OCI-M2 (cell line): ENCODE data around the gene CFAP210.

Experiments
- DNase-seq: peaks from one replicate; lab custom pipeline; 2025; ENCODE audit not compliant: unreplicated experiment; lab: John Stamatoyannopoulos, UW

CFAP210 gene

DNA sequence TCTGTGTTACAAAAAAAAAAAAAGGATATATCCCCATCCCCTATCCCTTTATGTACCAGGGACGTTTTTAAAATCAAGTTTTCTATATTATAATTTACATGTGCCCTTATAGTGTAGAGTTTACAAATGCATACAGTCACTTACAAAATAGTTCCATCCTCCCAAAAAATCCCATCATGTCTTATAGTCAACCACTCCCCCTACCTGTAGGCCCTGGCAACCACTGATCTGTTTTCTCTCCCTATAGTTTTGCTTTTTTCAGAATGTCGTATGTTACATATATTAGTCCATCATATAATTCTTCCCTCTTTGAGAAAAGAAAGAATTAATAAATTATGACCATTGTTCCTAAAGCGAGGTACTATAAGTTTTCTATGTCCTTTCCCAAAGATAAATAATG, 17.8 kb downstream of the CFAP210 start:
- no peak for DNase-seq

DNA sequence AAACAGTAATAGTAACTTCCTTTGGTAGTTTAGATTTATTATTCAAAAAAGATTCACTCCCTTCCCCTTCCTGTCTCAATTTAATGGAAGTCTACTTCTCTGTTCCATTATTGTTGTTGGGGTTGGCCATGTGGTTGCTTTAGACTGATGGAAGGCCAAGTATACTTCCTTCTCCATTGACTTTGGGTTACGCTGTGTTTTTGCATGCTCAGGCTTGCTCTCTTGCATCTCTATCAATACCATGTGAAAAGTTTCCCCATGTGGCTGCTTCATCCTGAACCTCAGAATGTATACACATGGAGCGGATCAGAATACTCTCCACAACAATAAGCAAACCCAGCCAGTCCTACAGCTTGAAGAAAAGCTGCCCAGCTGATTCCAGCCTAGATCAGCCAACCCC, 20.3 kb downstream of the CFAP210 start:
- no peak for DNase-seq

DNA sequence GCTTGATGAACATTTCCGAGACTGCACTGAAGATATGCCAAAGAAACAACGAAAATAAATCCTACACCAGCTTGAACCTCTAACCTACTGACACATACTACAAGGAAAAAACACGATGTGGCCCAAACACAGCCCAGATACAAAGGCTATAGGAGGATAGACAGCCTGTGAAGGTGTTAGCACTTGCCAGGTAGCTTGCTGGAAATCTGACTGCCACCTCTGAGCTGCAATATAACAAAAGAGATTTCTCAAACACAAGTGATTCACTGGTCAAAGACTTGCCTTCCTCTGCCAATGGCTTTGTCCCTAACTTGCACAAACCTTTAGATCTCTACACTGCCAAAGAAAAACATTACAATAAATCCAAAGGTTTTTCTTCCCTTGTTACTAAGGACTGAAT, 21.1 kb downstream of the CFAP210 start:
- no peak for DNase-seq

DNA sequence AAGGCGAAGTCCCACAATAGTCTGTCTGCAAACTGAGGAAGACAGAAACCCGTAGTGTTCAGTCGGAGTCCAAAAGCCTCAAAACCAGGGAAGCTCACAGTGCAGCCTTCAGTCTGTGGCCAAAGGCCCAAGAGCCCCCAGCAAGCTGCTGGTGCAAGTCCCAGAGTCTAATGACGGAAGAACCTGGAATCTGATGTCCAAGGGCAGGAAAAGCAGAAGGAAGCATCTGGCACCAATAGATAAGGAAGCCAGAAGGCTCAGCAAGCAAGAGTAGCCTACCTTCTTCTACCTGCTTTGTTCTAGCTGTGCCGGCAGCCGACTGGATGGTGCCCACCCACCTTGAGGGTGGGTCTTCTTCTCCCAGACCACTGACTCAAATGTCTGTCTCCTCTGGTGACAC, 21.8 kb downstream of the CFAP210 start:
- DNase-seq: no peak

DNA sequence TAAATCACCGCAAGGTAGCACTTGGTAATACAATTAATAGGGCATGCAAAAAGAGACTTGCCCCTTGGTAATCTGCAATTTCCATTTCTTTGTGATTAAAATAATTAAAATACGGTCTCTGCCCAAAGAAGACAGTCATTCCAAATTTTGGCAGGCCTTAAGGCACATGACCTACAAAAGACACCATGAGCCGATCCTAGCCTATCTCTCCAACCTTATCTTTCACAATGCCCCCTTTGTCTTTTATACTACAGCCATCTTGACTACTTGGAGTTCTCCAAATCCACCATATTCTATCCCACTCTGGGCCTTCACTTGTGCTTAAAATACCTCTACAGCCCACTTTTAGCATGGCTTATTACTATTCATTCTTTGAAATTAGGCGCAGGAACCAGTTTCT, 23.3 kb downstream of the CFAP210 start:
- DNase-seq: no peak

DNA sequence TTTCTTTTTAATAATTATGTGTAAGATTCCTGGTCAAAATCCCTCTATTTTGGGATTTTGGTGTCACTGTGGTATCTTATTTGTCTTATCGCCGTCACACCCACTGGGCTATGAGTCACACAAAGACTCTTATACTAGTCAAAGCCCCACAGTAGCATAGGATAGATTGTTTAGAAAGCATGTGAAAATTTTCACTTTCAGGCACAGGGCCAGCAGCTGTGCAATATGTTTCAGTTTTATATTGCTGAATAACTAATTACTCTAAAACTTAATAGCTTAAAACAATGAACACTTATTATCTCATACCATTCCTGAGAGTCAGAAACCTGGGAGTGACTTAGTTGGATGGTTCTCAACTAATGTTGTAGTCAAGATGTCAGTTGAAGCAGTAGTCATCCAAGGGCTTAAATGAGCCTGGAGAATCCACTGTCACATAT, 24.0 kb downstream of the CFAP210 start:
- no peak for DNase-seq

DNA sequence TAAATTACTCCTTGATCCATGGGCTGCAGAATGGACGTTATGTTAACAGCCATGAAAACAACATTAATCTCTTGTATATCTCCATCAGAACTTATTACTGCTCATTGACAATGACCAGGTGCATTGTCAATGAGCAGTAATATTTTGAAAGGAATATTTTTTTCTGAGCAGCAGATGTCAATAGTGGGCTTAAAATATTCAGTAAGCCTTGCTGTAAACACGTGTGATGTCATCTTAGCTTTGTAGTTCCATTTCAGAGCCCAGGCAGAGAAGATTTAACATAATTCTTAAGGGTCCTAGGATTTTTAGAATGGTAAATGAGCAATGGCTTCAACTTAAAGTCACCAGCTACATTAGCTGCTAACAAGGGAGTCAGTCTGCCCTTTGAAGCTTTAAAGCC, 26.6 kb downstream of the CFAP210 start:
- DNase-seq: no peak

DNA sequence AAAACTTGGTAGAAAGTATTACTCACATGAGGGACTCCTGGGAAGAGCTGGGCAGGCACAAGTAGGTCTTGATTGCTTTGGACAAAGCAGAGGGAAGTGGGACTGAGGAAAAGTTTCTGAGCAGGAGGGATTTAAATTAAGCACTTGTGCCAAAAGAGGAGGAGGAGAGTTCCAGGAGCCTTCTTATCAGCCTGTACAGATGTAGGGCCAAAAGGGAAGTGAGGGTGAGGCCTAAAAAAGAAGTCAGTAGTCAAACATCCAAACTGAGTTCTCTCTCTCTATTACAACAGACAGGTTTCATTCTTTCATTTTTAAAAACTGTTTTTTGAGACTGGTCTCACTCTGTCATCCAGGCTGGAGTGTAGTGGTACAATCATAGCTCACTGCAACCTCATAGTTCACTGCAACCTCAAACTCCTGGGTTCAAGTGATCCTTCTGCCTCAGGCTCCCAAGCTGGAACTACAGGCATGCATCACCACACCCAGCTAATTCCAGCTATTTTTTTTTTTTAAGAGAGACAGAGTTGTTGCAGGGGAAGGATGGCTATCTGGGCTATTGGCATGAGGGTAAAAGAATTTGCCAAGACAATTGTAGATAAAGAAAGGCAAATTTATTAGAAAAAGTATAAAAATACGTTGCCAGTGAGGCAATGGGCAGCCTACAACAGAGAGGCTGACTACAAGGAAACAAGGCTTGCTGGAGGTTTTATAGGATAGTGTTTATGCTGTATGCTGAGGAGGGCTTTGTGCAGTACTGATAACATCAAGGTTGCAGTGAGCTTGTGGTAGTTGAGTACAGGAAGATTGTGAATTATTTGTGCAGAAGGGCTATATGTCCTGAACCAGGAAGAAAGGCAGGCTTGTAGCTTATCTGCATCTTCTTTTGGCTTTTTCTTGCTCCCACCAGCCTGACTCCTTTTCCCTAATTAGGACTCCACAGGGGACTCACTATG, 29.0 kb downstream of the CFAP210 start:
- DNase-seq: peak; percentile 31

DNA sequence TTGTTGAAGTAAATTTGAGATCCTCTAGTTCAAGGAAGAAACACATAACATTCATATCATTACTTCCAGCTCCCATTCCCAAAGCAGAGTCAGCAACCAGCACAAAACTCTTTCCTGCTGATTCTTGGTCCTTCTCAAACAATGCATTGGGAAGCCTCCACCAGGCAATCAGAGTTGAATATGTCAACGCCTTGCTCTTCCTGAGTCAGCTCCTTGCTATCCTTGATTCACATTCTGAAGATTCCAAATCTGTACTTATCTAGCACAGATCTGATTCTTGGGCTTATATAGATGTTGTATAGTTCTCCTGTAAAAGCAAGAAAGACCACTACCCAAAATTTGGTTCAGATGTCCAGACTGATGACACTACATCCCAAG, 29.6 kb downstream of the CFAP210 start:
- no peak for DNase-seq

DNA sequence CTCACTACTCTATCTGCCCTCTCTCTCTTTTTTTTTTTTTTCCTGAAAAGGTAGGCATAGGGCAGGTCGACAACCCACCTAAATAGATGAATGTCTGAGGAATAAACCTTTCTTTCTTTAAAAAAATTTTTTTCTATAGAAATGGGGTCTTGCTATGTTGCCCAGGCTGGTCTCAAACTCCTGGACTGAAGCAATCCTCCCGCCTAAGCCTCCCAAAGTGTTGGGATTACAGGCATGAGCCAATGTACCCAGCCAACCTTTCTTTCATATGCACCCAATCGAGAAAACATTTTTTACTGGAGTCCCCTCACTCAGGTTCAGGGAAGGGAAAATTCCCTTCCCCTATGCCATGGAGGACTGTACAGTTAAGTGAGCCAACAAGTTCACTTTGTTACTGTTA, 31.0 kb downstream of the CFAP210 start:
- no peak for DNase-seq

DNA sequence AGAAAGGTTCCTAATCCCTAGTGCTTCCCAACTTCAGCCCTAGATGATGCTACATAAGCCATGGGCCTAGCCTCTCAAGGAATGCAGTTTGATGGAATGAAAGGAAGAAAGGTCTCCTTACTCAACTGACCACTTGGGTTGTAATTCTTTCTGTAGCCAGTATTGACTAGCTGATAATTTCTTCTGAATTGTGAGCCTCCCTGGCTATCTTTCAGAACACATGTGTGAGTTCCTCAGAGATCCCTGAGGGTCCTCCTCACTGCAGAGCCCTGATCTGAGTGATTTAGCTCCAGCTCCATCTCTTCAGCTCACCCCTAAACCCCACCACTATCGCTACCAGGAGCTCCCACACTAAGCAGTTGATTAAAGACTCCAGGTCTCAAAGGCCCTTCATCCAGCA, 31.5 kb downstream of the CFAP210 start:
- peak; percentile 52 for DNase-seq

DNA sequence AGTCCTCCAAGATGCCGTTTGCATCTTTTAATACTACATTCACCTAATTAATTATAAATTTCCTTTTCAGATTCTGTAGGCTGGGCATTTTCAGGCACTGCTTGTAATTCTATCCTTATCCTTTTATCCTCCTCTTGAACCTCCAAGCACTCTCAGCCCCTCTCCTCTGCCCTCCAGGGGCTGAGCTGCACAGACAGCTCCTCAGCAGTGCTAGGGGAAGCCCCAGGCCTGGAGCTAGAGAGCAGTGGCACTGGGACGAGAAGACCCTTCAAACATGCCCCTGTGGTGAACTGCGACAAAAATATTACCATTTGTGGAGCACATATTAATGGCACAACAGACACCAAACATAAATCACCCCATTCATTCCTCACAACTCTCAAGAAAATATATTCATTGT, 32.9 kb downstream of the CFAP210 start:
- DNase-seq: no peak

DNA sequence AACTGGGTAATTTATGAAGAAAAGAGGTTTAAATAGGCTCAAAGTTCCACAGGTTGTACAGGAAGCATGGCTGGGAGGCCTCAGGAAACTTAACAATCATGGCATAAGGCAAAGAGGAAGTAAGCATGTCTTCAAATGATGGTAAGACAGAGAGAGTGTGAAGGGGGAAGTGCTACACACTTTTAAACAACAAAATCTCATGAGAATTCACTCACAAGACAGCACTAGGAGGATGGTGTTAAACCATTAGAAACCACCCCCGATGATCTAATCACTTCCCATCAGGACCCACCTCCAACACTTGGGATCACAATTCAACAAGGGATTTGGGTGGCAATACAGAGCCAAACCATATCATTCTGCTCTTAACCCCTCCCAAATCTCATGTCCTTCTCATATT, 34.9 kb downstream of the CFAP210 start:
- DNase-seq: no peak

DNA sequence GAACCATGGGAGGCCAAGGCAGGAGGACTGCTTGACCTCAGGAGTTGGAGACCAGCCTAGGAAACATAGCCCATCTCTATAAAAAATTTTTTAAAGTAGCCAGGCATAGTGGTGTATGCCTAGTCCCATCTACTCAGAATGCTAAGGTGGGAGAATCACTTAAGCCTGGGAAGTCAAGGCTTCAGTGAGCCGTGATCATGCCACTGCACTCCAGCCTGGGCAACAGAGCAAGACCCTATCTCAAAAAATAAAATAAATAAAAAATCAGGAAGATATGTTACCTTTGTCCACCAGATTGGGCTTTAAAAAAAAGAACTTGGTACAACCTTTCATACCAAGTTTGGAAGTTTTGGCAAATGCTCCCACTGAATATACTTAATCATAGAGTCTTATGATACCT, 35.3 kb downstream of the CFAP210 start:
- no peak for DNase-seq

DNA sequence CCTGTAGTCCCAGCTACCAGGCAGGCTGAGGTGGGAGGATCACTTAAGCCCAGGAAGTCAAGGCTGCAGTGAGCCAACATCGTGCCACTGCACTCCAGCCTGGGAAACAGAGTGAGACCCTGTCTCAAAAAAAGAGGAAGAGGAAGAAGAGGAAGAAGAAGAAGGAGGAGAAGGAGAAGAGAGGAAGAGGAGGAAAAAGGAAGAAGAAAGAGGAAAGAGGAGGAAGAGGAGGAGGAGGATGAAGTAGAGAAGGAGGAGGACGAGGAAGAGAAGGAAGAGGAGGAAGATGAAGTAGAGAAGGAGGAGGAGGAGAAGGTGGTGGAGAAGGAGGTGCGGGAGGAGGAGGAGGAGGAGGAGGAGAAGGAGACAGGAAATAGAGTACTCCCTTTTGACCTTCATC, 38.0 kb downstream of the CFAP210 start:
- DNase-seq: no peak

DNA sequence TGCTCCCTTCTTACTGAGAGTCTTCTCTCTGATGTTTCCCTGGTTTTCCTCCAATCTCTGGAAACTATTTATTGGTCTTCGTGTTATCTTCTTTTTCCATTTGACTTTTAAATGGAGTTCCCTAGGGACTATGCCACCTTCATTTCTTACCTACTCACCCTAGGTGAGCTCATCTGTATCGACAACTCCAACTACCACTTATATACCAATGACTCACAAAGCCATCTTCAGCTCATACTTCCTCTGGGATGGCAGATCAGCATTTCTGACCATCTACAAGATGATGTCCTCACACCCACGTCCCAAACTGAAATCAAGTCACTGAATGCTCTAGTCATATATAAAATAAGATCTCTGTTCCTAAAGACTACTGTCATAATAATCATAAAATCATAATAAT, 40.6 kb downstream of the CFAP210 start:
- no peak for DNase-seq

DNA sequence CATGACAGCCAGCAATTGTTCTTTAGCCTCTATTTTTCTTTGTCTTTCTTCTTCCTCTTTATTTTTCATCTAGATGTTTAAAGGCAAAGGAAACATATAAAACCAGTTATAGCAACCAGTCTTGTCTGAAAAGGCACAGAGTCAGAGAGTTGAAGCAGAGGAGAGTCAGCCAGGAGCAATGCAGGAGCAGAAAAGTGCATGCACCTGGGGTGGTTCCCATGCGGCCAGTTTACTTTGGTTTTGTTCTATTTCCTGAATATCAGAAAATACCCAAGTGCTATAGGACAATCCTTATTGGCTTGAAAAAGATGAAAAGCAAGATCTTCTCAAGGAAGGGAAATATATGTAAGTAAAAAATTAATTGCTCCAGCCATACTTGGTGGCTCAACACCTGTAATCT, 44.9 kb downstream of the CFAP210 start:
- no peak for DNase-seq

DNA sequence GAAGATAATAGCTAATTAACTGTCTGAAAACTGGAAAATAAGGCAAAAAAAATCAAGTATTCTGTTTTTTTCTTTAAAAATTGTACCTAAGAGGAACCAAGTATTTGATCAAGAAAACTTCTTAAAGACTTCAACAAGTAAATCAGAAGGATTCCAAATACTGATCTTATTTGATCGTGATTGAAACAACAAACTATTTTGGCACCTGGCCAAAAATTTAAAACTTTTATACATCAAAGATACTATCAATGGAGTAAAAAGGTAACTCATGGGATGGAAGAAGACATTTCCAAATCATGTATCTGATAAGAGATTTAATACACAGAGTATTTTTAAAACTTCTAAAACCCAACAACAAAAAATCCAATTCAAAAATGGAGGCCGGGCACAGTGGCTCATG, 46.7 kb downstream of the CFAP210 start:
- no peak for DNase-seq

DNA sequence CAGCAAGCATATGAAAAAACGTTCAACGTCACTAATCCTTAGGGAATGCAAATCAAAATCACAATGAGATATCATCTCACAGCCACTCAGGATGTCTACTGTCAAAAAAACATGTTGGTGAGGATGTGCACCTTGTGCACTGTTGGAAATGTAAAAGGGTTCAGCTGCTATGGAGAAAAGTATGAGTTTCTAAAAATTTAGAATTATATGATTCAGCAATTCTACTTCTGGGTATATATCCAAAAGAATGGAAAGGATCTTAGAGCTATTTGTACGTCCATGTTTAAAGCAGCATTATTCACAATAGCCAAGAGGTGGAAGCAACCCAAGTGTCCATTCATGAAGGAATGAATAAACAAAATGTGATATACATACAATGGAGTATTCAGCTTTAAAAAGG, 50.0 kb downstream of the CFAP210 start:
- no peak for DNase-seq

DNA sequence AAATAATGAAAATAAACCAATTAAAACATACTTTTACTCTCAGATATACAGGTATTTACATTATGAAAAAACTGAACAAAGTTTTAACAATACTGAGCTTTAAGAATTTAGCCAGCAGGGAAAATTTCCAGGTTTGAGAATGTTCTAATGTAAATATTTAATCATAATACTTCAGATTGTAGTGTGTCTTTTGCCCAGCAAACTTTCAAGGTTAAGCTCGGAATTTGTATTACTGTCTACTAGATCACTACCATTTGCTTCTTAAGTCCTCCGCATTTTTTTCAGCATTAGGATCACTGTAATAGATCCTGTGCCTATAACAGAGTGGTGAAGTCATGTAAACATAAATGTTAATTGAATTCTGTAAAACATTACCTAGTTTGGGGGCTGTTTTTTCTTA, 52.7 kb downstream of the CFAP210 start:
- no peak for DNase-seq

DNA sequence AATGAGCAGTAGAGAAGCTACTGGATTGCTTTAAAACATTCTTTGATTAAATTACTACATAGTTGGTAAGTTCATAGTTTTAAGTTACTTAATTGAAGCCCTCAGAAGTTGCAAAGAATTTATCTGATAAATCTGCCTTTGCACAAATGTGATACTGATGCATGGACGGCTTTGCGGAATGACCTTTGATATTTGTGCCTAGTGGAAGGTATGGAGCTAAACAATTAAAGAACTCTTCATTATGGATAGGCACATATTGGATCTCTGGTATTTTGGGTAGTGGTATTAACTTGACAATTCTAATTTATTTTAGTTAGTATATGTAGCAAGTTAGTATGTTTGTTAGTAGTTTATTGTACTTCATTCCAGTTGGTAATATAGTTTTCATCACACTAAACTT, 54.1 kb downstream of the CFAP210 start:
- DNase-seq: no peak

DNA sequence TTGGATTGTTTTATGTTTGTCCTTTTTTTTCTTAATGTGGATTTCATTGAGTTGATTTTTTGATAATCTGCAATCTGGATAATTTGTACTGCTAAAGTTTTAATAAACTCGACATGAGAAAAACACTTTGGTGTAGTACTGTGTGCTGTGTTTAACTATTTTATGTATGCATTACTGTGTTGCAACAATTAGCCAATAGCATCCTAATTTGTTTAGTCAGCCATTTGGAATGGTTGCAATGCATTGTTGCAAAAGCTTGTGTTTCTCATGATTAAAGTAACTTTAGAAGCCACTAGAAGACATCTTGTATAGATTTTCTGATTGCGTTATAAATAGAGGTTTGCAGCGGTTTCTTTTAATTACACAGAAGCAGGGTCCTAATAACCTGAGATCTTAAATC, 56.6 kb downstream of the CFAP210 start:
- no peak for DNase-seq

DNA sequence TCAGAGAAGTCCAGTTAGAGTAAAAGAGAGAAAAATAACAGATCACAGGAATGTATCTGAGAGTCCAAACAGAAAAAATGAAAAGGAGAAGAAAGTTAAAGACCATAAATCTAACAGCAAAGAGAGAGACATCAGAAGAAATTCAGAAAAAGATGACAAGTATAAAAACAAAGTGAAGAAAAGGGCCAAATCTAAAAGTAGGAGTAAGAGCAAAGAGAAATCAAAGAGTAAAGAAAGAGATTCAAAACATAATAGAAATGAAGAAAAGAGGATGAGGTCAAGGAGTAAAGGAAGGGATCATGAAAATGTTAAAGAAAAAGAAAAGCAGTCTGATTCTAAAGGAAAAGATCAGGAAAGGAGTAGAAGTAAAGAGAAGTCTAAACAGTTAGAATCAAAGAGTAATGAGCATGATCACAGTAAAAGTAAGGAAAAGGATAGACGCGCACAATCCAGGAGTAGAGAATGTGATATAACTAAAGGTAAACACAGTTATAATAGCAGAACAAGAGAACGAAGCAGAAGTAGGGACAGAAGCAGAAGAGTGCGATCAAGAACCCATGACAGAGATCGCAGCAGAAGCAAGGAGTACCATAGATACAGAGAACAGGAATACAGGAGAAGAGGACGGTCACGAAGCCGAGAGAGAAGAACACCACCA, 57.6 kb downstream of the CFAP210 start:
- no peak for DNase-seq
